Measurements from ENCODE around the gene SAMD14.
A peak's percentile ranks its signal among the peaks of the same experiment; 100 is the strongest.

The SAMD14 gene

GRCh38 chr17:50097455-50097854 is 32.5 kb downstream of the SAMD14 start:
- no peak for TF ChIP-seq CTCF (conservative IDR thresholded peaks at IDR 0.05; ENCODE audit: control insufficient read depth, insufficient read depth, low read depth, low read length)
- no peak for DNase-seq (ENCODE audit: low read depth)

GRCh38 chr17:50096758-50097157 is 33.2 kb downstream of the SAMD14 start:
- DNase-seq (ENCODE audit: low read depth) = no peak
- H3K4me3 ChIP-seq (ENCODE audit: control insufficient read depth, low read depth, low read length) = no peak overlapping the region
- no peak for TF ChIP-seq CTCF (conservative IDR thresholded peaks at IDR 0.05; ENCODE audit: control insufficient read depth, insufficient read depth, low read depth, low read length)

More at GRCh38 chr17:50097455-50097854, 32.5 kb downstream of the SAMD14 start:
- H3K4me3 ChIP-seq (ENCODE audit: control insufficient read depth, low read depth, low read length) = no peak overlapping the region

GRCh38 chr17:50096092-50096491 is 33.9 kb downstream of the SAMD14 start:
- no peak for TF ChIP-seq CTCF (conservative IDR thresholded peaks at IDR 0.05; ENCODE audit: control insufficient read depth, insufficient read depth, low read depth, low read length)

GRCh38 chr17:50095626-50096037 is 34.3 kb downstream of the SAMD14 start:
- no peak for DNase-seq (ENCODE audit: low read depth)
- peak overlapping the region; percentile 68 for H3K4me3 ChIP-seq (ENCODE audit: control insufficient read depth, low read depth, low read length)
- TF ChIP-seq CTCF (conservative IDR thresholded peaks at IDR 0.05; ENCODE audit: control insufficient read depth, insufficient read depth, low read depth, low read length) = no peak

More at GRCh38 chr17:50096092-50096491, 33.9 kb downstream of the SAMD14 start:
- H3K4me3 ChIP-seq (ENCODE audit: control insufficient read depth, low read depth, low read length) = peak overlapping the region; percentile 68
- no peak for DNase-seq (ENCODE audit: low read depth)

GRCh38 chr17:50094753-50095619 is 35.0 kb downstream of the SAMD14 start, which contains the start of gene PDK2:
TSS of gene PDK2 (plus strand) at chr17:50095351. CDS start at chr17:50095436, 85 bp downstream.
- no peak for TF ChIP-seq CTCF (conservative IDR thresholded peaks at IDR 0.05; ENCODE audit: control insufficient read depth, insufficient read depth, low read depth, low read length)
- DNase-seq (ENCODE audit: low read depth) = peak; percentile 91
- peak within 1 kb of the TSS; percentile 68 for H3K4me3 ChIP-seq (ENCODE audit: control insufficient read depth, low read depth, low read length)

GRCh38 chr17:50094243-50094752 is 35.7 kb downstream of the SAMD14 start:
- TF ChIP-seq CTCF (conservative IDR thresholded peaks at IDR 0.05; ENCODE audit: control insufficient read depth, insufficient read depth, low read depth, low read length) = peak; percentile 65
- H3K4me3 ChIP-seq (ENCODE audit: control insufficient read depth, low read depth, low read length) = peak overlapping the region; percentile 31
- peak; percentile 83 for DNase-seq (ENCODE audit: low read depth)

Measured in fibroblast of mammary gland (primary cell).